ENCODE results near the gene CCDC177. TPM values are rescaled to one million over a fixed set of nuclear protein-coding genes. Genes with fewer than 3 reads are reported as not detected.

Gene CCDC177
- total RNA-seq, 1 experiment from 2014 or later, result 2.1 TPM

DNA sequence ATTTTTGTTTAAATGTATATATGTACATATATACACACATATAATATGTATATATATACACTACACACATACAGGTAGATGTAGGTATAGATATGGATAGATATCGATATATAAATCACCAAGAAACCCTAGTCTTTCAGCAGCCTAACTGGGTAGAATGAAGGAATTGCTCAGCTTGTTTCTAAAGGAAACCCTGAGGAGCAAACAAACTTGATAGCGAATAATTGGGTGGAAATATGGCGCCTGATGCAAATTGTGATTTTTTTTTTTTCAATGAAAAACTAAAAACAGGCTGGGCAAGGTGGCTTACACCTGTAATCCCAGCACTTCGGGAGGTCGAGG lies 254 bp upstream of the CCDC177 start:
- ChIA-PET POLR2A (interaction anchor here (0.7 to 1.8 kb wide), 4 partner anchors 19 to 192 kb away, joined by 3 to 5 read pairs (median 4); partner anchors contain the start of gene SRSF5), CTCF (interaction anchor here (0.5 to 5.9 kb wide), 33 partner anchors 10 to 439 kb away, joined by 3 to 130 read pairs (median 5); partner anchors contain the start of genes PLEKHD1 and SMOC1)
- Mint-ChIP-seq H3K36me3 (peaks cover 2% of the 10 kb centered on the region; the same call in 1 of the 2 replicates), H3K4me3 (peak overlapping the region; percentile 76), H3K4me1 (peaks cover 10% of the 10 kb centered on the region), H3K27me3 (ENCODE audit: low read depth) (peaks cover 60% of the 10 kb centered on the region), H3K9me3 (no peaks in the 10 kb centered on the region), H3K27ac (no peak overlapping the region)
- ATAC-seq, result no peak
- DNase-seq (ENCODE audit: low spot score), result no peak
- TF ChIP-seq, protein P1, sequence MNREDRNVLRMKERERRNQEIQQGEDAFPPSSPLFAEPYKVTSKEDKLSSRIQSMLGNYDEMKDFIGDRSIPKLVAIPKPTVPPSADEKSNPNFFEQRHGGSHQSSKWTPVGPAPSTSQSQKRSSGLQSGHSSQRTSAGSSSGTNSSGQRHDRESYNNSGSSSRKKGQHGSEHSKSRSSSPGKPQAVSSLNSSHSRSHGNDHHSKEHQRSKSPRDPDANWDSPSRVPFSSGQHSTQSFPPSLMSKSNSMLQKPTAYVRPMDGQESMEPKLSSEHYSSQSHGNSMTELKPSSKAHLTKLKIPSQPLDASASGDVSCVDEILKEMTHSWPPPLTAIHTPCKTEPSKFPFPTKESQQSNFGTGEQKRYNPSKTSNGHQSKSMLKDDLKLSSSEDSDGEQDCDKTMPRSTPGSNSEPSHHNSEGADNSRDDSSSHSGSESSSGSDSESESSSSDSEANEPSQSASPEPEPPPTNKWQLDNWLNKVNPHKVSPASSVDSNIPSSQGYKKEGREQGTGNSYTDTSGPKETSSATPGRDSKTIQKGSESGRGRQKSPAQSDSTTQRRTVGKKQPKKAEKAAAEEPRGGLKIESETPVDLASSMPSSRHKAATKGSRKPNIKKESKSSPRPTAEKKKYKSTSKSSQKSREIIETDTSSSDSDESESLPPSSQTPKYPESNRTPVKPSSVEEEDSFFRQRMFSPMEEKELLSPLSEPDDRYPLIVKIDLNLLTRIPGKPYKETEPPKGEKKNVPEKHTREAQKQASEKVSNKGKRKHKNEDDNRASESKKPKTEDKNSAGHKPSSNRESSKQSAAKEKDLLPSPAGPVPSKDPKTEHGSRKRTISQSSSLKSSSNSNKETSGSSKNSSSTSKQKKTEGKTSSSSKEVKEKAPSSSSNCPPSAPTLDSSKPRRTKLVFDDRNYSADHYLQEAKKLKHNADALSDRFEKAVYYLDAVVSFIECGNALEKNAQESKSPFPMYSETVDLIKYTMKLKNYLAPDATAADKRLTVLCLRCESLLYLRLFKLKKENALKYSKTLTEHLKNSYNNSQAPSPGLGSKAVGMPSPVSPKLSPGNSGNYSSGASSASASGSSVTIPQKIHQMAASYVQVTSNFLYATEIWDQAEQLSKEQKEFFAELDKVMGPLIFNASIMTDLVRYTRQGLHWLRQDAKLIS (CRISPR knock-in tag; IDR thresholded peaks at IDR 0.05; ENCODE audit: borderline replicate concordance), result no peak
- TF ChIP-seq ZNF423 (CRISPR knock-in tag; IDR thresholded peaks at IDR 0.05) (no peak), RORB (CRISPR knock-in tag; IDR thresholded peaks at IDR 0.05) (no peak), CREB1 (CRISPR knock-in tag; IDR thresholded peaks at IDR 0.05) (no peak), NFYB (CRISPR knock-in tag; conservative IDR thresholded peaks at IDR 0.05; ENCODE audit: low read depth) (no peak), ZNF138 (CRISPR knock-in tag; conservative IDR thresholded peaks at IDR 0.05) (no peak), ZNF317 (CRISPR knock-in tag; IDR thresholded peaks at IDR 0.05; ENCODE audit: borderline replicate concordance, low read depth) (no peak), NFE2L1 (CRISPR knock-in tag; IDR thresholded peaks at IDR 0.05) (no peak), NFATC4 (CRISPR knock-in tag; IDR thresholded peaks at IDR 0.05) (no peak), FOXJ3 (CRISPR knock-in tag; IDR thresholded peaks at IDR 0.05; ENCODE audit: borderline replicate concordance) (no peak), ZNF416 (CRISPR knock-in tag; IDR thresholded peaks at IDR 0.05) (no peak), TCF7 (CRISPR knock-in tag; IDR thresholded peaks at IDR 0.05; ENCODE audit: low read depth) (no peak), SOX15 (CRISPR knock-in tag; IDR thresholded peaks at IDR 0.05) (no peak), ATF1 (CRISPR knock-in tag; IDR thresholded peaks at IDR 0.05) (no peak), ETV6 (CRISPR knock-in tag; IDR thresholded peaks at IDR 0.05) (no peak)
- TF ChIP-seq, protein P2, sequence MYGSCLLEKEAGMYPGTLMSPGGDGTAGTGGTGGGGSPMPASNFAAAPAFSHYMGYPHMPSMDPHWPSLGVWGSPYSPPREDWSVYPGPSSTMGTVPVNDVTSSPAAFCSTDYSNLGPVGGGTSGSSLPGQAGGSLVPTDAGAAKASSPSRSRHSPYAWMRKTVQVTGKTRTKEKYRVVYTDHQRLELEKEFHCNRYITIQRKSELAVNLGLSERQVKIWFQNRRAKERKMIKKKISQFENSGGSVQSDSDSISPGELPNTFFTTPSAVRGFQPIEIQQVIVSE (CRISPR knock-in tag; IDR thresholded peaks at IDR 0.05; ENCODE audit: borderline replicate concordance), result no peak
- TF ChIP-seq, protein P3, sequence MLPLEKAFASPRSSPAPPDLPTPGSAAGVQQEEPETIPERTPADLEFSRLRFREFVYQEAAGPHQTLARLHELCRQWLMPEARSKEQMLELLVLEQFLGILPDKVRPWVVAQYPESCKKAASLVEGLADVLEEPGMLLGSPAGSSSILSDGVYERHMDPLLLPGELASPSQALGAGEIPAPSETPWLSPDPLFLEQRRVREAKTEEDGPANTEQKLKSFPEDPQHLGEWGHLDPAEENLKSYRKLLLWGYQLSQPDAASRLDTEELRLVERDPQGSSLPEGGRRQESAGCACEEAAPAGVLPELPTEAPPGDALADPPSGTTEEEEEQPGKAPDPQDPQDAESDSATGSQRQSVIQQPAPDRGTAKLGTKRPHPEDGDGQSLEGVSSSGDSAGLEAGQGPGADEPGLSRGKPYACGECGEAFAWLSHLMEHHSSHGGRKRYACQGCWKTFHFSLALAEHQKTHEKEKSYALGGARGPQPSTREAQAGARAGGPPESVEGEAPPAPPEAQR (CRISPR knock-in tag; IDR thresholded peaks at IDR 0.05), result no peak
- TF ChIP-seq, protein P4, sequence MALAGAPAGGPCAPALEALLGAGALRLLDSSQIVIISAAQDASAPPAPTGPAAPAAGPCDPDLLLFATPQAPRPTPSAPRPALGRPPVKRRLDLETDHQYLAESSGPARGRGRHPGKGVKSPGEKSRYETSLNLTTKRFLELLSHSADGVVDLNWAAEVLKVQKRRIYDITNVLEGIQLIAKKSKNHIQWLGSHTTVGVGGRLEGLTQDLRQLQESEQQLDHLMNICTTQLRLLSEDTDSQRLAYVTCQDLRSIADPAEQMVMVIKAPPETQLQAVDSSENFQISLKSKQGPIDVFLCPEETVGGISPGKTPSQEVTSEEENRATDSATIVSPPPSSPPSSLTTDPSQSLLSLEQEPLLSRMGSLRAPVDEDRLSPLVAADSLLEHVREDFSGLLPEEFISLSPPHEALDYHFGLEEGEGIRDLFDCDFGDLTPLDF (CRISPR knock-in tag; IDR thresholded peaks at IDR 0.05), result no peak
- TF ChIP-seq, protein P5, sequence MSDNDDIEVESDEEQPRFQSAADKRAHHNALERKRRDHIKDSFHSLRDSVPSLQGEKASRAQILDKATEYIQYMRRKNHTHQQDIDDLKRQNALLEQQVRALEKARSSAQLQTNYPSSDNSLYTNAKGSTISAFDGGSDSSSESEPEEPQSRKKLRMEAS (CRISPR knock-in tag; IDR thresholded peaks at IDR 0.05), result no peak
- TF ChIP-seq, protein P6, sequence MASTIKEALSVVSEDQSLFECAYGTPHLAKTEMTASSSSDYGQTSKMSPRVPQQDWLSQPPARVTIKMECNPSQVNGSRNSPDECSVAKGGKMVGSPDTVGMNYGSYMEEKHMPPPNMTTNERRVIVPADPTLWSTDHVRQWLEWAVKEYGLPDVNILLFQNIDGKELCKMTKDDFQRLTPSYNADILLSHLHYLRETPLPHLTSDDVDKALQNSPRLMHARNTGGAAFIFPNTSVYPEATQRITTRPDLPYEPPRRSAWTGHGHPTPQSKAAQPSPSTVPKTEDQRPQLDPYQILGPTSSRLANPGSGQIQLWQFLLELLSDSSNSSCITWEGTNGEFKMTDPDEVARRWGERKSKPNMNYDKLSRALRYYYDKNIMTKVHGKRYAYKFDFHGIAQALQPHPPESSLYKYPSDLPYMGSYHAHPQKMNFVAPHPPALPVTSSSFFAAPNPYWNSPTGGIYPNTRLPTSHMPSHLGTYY (CRISPR knock-in tag; IDR thresholded peaks at IDR 0.05), result no peak
